Neural progenitor cell (in vitro differentiated cells): ENCODE data around the gene C15orf62. TPM values are rescaled to one million over a fixed set of nuclear protein-coding genes. Genes with fewer than 3 reads are reported as not detected.

Source experiments
- DNase-seq: peaks from one replicate; pipeline ENCODE4 v3.0.0-alpha.2; 2016; ENCODE audit warnings: low spot score
- H2AFZ ChIP-seq: fragments of 200-600 bp; sonication (generic); replicated peaks from 2 replicates; pipeline ENCODE4 v1.6.1; 2016; ENCODE audit warnings: antibody characterized with exemption
- H3F3A ChIP-seq: fragments of 200-600 bp; sonication (generic); 2 replicates; pipeline ENCODE4 v1.6.1; 2016; ENCODE audit warnings: antibody characterized with exemption, low read depth
- H3K27ac ChIP-seq: fragments of 200-600 bp; sonication (generic); 2 replicates; pipeline ENCODE4 v1.5.1; 2016; ENCODE audit warnings: mild to moderate bottlenecking
- H3K27me3 ChIP-seq: fragments of 200-600 bp; sonication (generic); 2 replicates; pipeline ENCODE4 v1.6.1; 2016; ENCODE audit warnings: mild to moderate bottlenecking, moderate library complexity
- H3K36me3 ChIP-seq: fragments of 200-600 bp; sonication (generic); 2 replicates; pipeline ENCODE4 v1.5.1; 2016
- H3K4me1 ChIP-seq: fragments of 200-600 bp; sonication (generic); 2 replicates; pipeline ENCODE4 v1.6.1; 2016; ENCODE audit warnings: mixed run types
- H3K4me2 ChIP-seq: fragments of 200-600 bp; sonication (generic); 2 replicates; pipeline ENCODE4 v1.6.1; 2016
- H3K4me3 ChIP-seq: fragments of 200-600 bp; sonication (generic); 2 replicates; pipeline ENCODE4 v1.5.1; 2016
- H3K79me2 ChIP-seq: fragments of 200-600 bp; sonication (generic); 2 replicates; pipeline ENCODE4 v1.6.1; 2016; ENCODE audit warnings: low read depth
- H3K9ac ChIP-seq: fragments of 200-600 bp; sonication (generic); 2 replicates; pipeline ENCODE4 v1.6.1; 2016
- H3K9me3 ChIP-seq: fragments of 200-600 bp; sonication (generic); 2 replicates; pipeline ENCODE4 v1.5.1; 2016; ENCODE audit warnings: low read depth
- H4K20me1 ChIP-seq: fragments of 200-600 bp; sonication (generic); 2 replicates; pipeline ENCODE4 v1.6.1; 2016; ENCODE audit warnings: low read depth
- H3K27ac Mint-ChIP-seq: 3 replicates; pipeline ENCODE4 v1.8.0; 2021; ENCODE audit warnings: mixed read lengths
- H3K27me3 Mint-ChIP-seq: 2 replicates; pipeline ENCODE4 v1.8.0; 2022; ENCODE audit warnings: low read depth, mild to moderate bottlenecking, inconsistent platforms, moderate library complexity, mixed read lengths; ENCODE audit not compliant: insufficient read depth
- H3K36me3 Mint-ChIP-seq: 3 replicates; pipeline ENCODE4 v1.8.0; 2021; ENCODE audit warnings: mixed read lengths
- H3K4me1 Mint-ChIP-seq: 3 replicates; pipeline ENCODE4 v1.8.0; 2021; ENCODE audit warnings: mixed read lengths
- H3K4me3 Mint-ChIP-seq: 3 replicates; pipeline ENCODE4 v1.8.0; 2021; ENCODE audit warnings: mild to moderate bottlenecking, moderate library complexity, mixed read lengths
- H3K9me3 Mint-ChIP-seq: 3 replicates; pipeline ENCODE4 v1.8.0; 2020; ENCODE audit warnings: mixed read lengths
- EZH2 ChIP-seq: fragments of 200-600 bp; sonication (generic); IDR thresholded peaks from 2 replicates; pipeline ENCODE4 v1.6.1; 2017; ENCODE audit warnings: antibody characterized with exemption, mild to moderate bottlenecking, moderate library complexity
- EZH2phosphoT487 ChIP-seq: fragments of 200-600 bp; sonication (generic); IDR thresholded peaks from 2 replicates; pipeline ENCODE4 v1.6.1; 2017; ENCODE audit warnings: antibody characterized with exemption
- total RNA-seq: library from RNA; depleted of rRNA; stranded (reverse); fragments of >200 nt; gene quantifications from 2 replicates; pipeline ENCODE4 v1.2.3, GENCODE V29; 2015; ENCODE audit warnings: low replicate concordance
- TF ChIP-seq, protein P1 (sequence below): fragments of 200-600 bp; sonication (generic); IDR thresholded peaks from 2 replicates; pipeline ENCODE4 v1.5.1; 2017; ENCODE audit warnings: antibody characterized with exemption, mild to moderate bottlenecking

C15orf62 gene
- total RNA-seq, 1 donor from 2014 or later, result not detected

GRCh38 chr15:40736575-40736974, 33.2 kb upstream of the C15orf62 start:
- no peaks in the 10 kb centered on the region for H3K36me3 ChIP-seq
- no peak for DNase-seq
- H3K4me3 Mint-ChIP-seq, result no peak overlapping the region
- H3K4me2 ChIP-seq, result no peak overlapping the region
- H3K9me3 Mint-ChIP-seq, result no peaks in the 10 kb centered on the region
- H3K4me1 ChIP-seq, result no peaks in the 10 kb centered on the region
- H3K27me3 ChIP-seq, result no peaks in the 10 kb centered on the region
- peaks cover 5% of the 10 kb centered on the region for H4K20me1 ChIP-seq
- no peaks in the 10 kb centered on the region for H3K9me3 ChIP-seq
- no peak overlapping the region for H2AFZ ChIP-seq
- peaks cover 4% of the 10 kb centered on the region for H3K27me3 Mint-ChIP-seq
- TF ChIP-seq, protein P1, sequence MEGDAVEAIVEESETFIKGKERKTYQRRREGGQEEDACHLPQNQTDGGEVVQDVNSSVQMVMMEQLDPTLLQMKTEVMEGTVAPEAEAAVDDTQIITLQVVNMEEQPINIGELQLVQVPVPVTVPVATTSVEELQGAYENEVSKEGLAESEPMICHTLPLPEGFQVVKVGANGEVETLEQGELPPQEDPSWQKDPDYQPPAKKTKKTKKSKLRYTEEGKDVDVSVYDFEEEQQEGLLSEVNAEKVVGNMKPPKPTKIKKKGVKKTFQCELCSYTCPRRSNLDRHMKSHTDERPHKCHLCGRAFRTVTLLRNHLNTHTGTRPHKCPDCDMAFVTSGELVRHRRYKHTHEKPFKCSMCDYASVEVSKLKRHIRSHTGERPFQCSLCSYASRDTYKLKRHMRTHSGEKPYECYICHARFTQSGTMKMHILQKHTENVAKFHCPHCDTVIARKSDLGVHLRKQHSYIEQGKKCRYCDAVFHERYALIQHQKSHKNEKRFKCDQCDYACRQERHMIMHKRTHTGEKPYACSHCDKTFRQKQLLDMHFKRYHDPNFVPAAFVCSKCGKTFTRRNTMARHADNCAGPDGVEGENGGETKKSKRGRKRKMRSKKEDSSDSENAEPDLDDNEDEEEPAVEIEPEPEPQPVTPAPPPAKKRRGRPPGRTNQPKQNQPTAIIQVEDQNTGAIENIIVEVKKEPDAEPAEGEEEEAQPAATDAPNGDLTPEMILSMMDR, result no peak
- TF ChIP-seq EZH2, result no peak
- TF ChIP-seq EZH2phosphoT487, result no peak
- H3K36me3 Mint-ChIP-seq, result peaks cover 9% of the 10 kb centered on the region
- no peak overlapping the region for H3K4me3 ChIP-seq
- H3K4me1 Mint-ChIP-seq, result no peaks in the 10 kb centered on the region
- H3F3A ChIP-seq, result peaks cover 18% of the 10 kb centered on the region
- no peak overlapping the region for H3K27ac Mint-ChIP-seq
- no peak overlapping the region for H3K9ac ChIP-seq
- H3K79me2 ChIP-seq, result no peaks in the 10 kb centered on the region
- H3K27ac ChIP-seq, result no peak overlapping the region

- Histone ChIP-seq H2AFZ (no peak overlapping the region), H3K27ac (no peak overlapping the region), H3K4me3 (no peak overlapping the region), H4K20me1 (peaks cover 5% of the 10 kb centered on the region), H3K79me2 (no peaks in the 10 kb centered on the region), H3K36me3 (no peaks in the 10 kb centered on the region), H3K4me1 (no peaks in the 10 kb centered on the region), H3F3A (peaks cover 18% of the 10 kb centered on the region), H3K27me3 (no peaks in the 10 kb centered on the region), H3K4me2 (no peak overlapping the region), H3K9ac (no peak overlapping the region), H3K9me3 (no peaks in the 10 kb centered on the region)
- no peak for DNase-seq
- no peak overlapping the region for H3K27ac Mint-ChIP-seq
- no peaks in the 10 kb centered on the region for H3K9me3 Mint-ChIP-seq
- peaks cover 4% of the 10 kb centered on the region for H3K27me3 Mint-ChIP-seq
- no peak overlapping the region for H3K4me3 Mint-ChIP-seq
- peaks cover 9% of the 10 kb centered on the region for H3K36me3 Mint-ChIP-seq
- TF ChIP-seq EZH2phosphoT487 (no peak), EZH2 (no peak)
- TF ChIP-seq, protein P1, result no peak
- no peaks in the 10 kb centered on the region for H3K4me1 Mint-ChIP-seq
Measured at GRCh38 chr15:40737048-40737447, 32.7 kb upstream of the C15orf62 start.

- Mint-ChIP-seq H3K4me3 (no peak overlapping the region), H3K36me3 (peaks cover 14% of the 10 kb centered on the region)
Measured at GRCh38 chr15:40739047-40739446, 30.7 kb upstream of the C15orf62 start.

More at GRCh38 chr15:40739047-40739446, 30.7 kb upstream of the C15orf62 start:
- no peaks in the 10 kb centered on the region for H3K4me1 ChIP-seq
- no peak overlapping the region for H3K27ac ChIP-seq
- H3F3A ChIP-seq, result peaks cover 21% of the 10 kb centered on the region
- no peaks in the 10 kb centered on the region for H3K4me1 Mint-ChIP-seq
- H3K79me2 ChIP-seq, result no peaks in the 10 kb centered on the region
- H3K27me3 ChIP-seq, result no peaks in the 10 kb centered on the region
- TF ChIP-seq, protein P1, result no peak
- TF ChIP-seq EZH2 (no peak), EZH2phosphoT487 (no peak)
- H3K4me3 ChIP-seq, result no peak overlapping the region
- no peak for DNase-seq
- no peaks in the 10 kb centered on the region for H3K36me3 ChIP-seq
- no peak overlapping the region for H2AFZ ChIP-seq
- H3K9ac ChIP-seq, result no peak overlapping the region
- H3K9me3 Mint-ChIP-seq, result no peaks in the 10 kb centered on the region
- no peak overlapping the region for H3K4me2 ChIP-seq
- no peak overlapping the region for H3K27ac Mint-ChIP-seq
- no peaks in the 10 kb centered on the region for H3K9me3 ChIP-seq
- H4K20me1 ChIP-seq, result peaks cover 5% of the 10 kb centered on the region
- peaks cover 4% of the 10 kb centered on the region for H3K27me3 Mint-ChIP-seq
